ENCODE data around the gene ADAMTS4. TPM values are rescaled to one million over a fixed set of nuclear protein-coding genes. Genes with fewer than 3 reads are reported as not detected.

Gene ADAMTS4
- total and polyA plus RNA-seq, 2 donors (not counting 1 experiment from before 2014, with no cell fraction given): 1.0 to 1.3 TPM

DNA sequence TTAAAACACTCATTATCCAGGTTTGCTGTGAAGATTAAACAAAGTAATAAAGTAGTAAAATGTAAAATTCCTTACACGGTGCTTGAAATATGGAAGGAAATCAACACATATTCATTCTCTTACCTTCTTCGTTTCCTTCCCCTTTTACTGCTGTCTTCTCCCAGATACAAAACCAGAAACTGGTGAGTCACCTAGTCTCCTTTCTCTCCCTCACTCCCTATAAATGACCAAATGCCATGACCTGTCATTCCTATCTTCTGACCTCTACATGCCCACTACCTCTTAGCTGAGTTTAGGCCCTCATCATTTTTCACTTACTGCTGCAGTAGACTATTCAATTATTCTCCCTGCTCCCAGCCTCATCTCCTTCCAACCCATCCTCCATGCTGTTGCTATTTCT, 43.5 kb upstream of the ADAMTS4 start:
- Histone ChIP-seq H4K20me1 (ENCODE audit: control insufficient read depth, extremely low read depth, insufficient read depth, low read length) (no peaks in the 10 kb centered on the region), H3K4me1 (ENCODE audit: control insufficient read depth, extremely low read depth, insufficient read depth, low read length) (no peaks in the 10 kb centered on the region), H3K4me3 (replicated peaks in 1 of 4; ENCODE audit: control extremely low read depth in 1 of 4, insufficient read depth in 1 of 4, low read depth in 3 of 4, low read length in 4 of 4) (no peak overlapping the region), H3K4me2 (ENCODE audit: extremely low read depth, insufficient read depth, low read length) (no peak overlapping the region), H3K9ac (ENCODE audit: insufficient read depth, low read length) (no peak overlapping the region), H3K36me3 (ENCODE audit: control insufficient read depth, insufficient read depth, low read length) (no peaks in the 10 kb centered on the region), H3K9me3 (ENCODE audit: control insufficient read depth, insufficient read depth, low read depth, low read length) (no peaks in the 10 kb centered on the region), H2AFZ (ENCODE audit: low read length) (no peak overlapping the region), H3K27ac (ENCODE audit: insufficient read depth, low read length) (no peak overlapping the region), H3K27me3 (ENCODE audit: control insufficient read depth, insufficient read depth, low read length) (no peaks in the 10 kb centered on the region), H3K79me2 (ENCODE audit: control insufficient read depth, insufficient read depth, low read length) (no peaks in the 10 kb centered on the region)
- TF ChIP-seq CTCF (conservative IDR thresholded peaks at IDR 0.05 in 1 of 2, IDR thresholded peaks at IDR 0.05 in 1 of 2; ENCODE audit: low read depth in 1 of 2, low read length in 2 of 2) (no peak), EZH2 (IDR thresholded peaks at IDR 0.05; ENCODE audit: low read length, missing control alignments) (no peak)
- DNase-seq (ENCODE audit: low read depth in 2 of 2): no peak

DNA sequence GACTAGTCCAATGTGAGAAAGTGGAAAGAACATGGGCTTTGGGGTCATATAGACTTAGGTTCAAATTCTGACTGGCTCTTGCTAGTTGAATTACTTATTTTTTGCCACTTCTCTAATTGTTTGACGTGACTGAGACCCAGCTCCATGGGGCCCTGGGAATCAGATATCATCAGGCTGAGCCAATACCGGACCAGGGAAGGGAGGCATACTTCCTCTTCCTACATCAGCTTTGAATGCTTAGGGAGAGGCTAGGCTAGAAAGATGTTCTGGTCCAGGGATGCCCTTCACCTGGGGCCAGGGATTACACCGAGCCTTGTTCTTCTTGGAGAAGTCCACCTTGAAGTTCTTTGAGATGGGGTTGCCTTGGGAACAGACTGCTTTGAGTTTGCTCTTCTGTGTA, 42.8 kb upstream of the ADAMTS4 start:
- H3K27ac ChIP-seq (ENCODE audit: insufficient read depth, low read length): no peak overlapping the region
- H3K79me2 ChIP-seq (ENCODE audit: control insufficient read depth, insufficient read depth, low read length): no peaks in the 10 kb centered on the region
- no peaks in the 10 kb centered on the region for H3K36me3 ChIP-seq (ENCODE audit: control insufficient read depth, insufficient read depth, low read length)
- H3K27me3 ChIP-seq (ENCODE audit: control insufficient read depth, insufficient read depth, low read length): no peaks in the 10 kb centered on the region
- no peak overlapping the region for H2AFZ ChIP-seq (ENCODE audit: low read length)
- no peaks in the 10 kb centered on the region for H3K9me3 ChIP-seq (ENCODE audit: control insufficient read depth, insufficient read depth, low read depth, low read length)
- H4K20me1 ChIP-seq (ENCODE audit: control insufficient read depth, extremely low read depth, insufficient read depth, low read length): no peaks in the 10 kb centered on the region
- H3K9ac ChIP-seq (ENCODE audit: insufficient read depth, low read length): no peak overlapping the region
- H3K4me1 ChIP-seq (ENCODE audit: control insufficient read depth, extremely low read depth, insufficient read depth, low read length): no peaks in the 10 kb centered on the region
- no peak overlapping the region for H3K4me2 ChIP-seq (ENCODE audit: extremely low read depth, insufficient read depth, low read length)
- no peak for DNase-seq (ENCODE audit: low read depth in 2 of 2)
- TF ChIP-seq CTCF (conservative IDR thresholded peaks at IDR 0.05 in 1 of 2, IDR thresholded peaks at IDR 0.05 in 1 of 2; ENCODE audit: low read depth in 1 of 2, low read length in 2 of 2) (no peak), EZH2 (IDR thresholded peaks at IDR 0.05; ENCODE audit: low read length, missing control alignments) (no peak)
- H3K4me3 ChIP-seq (replicated peaks in 1 of 4; ENCODE audit: control extremely low read depth in 1 of 4, insufficient read depth in 1 of 4, low read depth in 3 of 4, low read length in 4 of 4): no peak overlapping the region

GRCh38 chr1:161238039-161238473, 39.2 kb upstream of the ADAMTS4 start, which contains the start of gene NR1I3:
NR1I3 (minus strand) TSS chr1:161238203; CDS start chr1:161236565, 1,638 bp downstream.
- Histone ChIP-seq H3K36me3 (ENCODE audit: control insufficient read depth, insufficient read depth, low read length) (no peaks in the 10 kb centered on the region), H3K79me2 (ENCODE audit: control insufficient read depth, insufficient read depth, low read length) (no peaks in the 10 kb centered on the region), H3K4me2 (ENCODE audit: extremely low read depth, insufficient read depth, low read length) (no peak within 1 kb of the TSS), H4K20me1 (ENCODE audit: control insufficient read depth, extremely low read depth, insufficient read depth, low read length) (no peaks in the 10 kb centered on the region), H3K4me3 (replicated peaks in 1 of 4; ENCODE audit: control extremely low read depth in 1 of 4, insufficient read depth in 1 of 4, low read depth in 3 of 4, low read length in 4 of 4) (no peak within 1 kb of the TSS), H3K27me3 (ENCODE audit: control insufficient read depth, insufficient read depth, low read length) (no peaks in the 10 kb centered on the region), H3K27ac (ENCODE audit: insufficient read depth, low read length) (no peak within 1 kb of the TSS), H2AFZ (ENCODE audit: low read length) (no peak within 1 kb of the TSS), H3K9me3 (ENCODE audit: control insufficient read depth, insufficient read depth, low read depth, low read length) (no peaks in the 10 kb centered on the region), H3K9ac (ENCODE audit: insufficient read depth, low read length) (no peak within 1 kb of the TSS), H3K4me1 (ENCODE audit: control insufficient read depth, extremely low read depth, insufficient read depth, low read length) (no peaks in the 10 kb centered on the region)
- DNase-seq (ENCODE audit: low read depth in 2 of 2): no peak
- TF ChIP-seq CTCF (conservative IDR thresholded peaks at IDR 0.05 in 1 of 2, IDR thresholded peaks at IDR 0.05 in 1 of 2; ENCODE audit: low read depth in 1 of 2, low read length in 2 of 2): no peak
- no peak for TF ChIP-seq EZH2 (IDR thresholded peaks at IDR 0.05; ENCODE audit: low read length, missing control alignments)

All from fibroblast of lung (primary cell).